HUES48 (cell line): ENCODE data around the gene FOXO3.

Experiments used
- H3K27ac ChIP-seq: one replicate; pipeline ENCODE4 v1.7.0; 2013; ENCODE audit warnings: low read depth, low read length, inconsistent platforms
- H3K27me3 ChIP-seq: 2 replicates; pipeline ENCODE4 v1.6.1; 2013; ENCODE audit warnings: mild to moderate bottlenecking, low read length; ENCODE audit not compliant: control insufficient read depth, insufficient read depth
- H3K36me3 ChIP-seq: 2 replicates; pipeline ENCODE4 v1.6.1; 2013; ENCODE audit warnings: low read length; ENCODE audit not compliant: control insufficient read depth, insufficient read depth
- H3K4me1 ChIP-seq: 2 replicates; pipeline ENCODE4 v1.6.1; 2013; ENCODE audit warnings: mild to moderate bottlenecking, low read length; ENCODE audit not compliant: control insufficient read depth, insufficient read depth
- H3K4me3 ChIP-seq: 2 replicates; pipeline ENCODE4 v1.5.1; 2013; ENCODE audit warnings: mild to moderate bottlenecking, low read depth, low read length
- H3K9ac ChIP-seq: 2 replicates; pipeline ENCODE4 v1.6.1; 2013; ENCODE audit warnings: mild to moderate bottlenecking, low read depth, low read length, moderate library complexity
- H3K9me3 ChIP-seq: 2 replicates; pipeline ENCODE4 v1.6.1; 2013; ENCODE audit warnings: low read length; ENCODE audit not compliant: control insufficient read depth, insufficient read depth

The FOXO3 gene

DNA sequence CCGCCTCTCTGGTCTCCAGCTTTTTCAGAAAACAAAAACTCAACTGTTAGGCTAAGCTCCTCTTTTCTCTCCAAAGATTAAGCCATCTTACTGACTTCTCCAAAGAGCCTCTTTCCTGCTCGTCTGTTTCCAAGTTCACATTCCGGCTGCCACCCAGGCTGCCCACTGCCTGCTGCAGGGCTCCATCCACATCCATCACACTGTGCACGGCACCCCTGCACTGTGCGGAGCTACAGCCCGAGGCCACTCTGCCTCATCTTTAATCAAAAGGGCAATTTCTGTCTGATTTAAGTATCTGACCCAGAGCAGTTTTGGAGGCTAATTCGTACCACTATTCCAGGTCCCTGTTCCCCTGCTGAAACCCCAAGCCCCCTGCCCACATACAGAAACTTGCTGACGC, 145.9 kb downstream of the FOXO3 start:
- no peaks in the 10 kb centered on the region for H3K27me3 ChIP-seq
- no peak overlapping the region for H3K27ac ChIP-seq
- H3K36me3 ChIP-seq, result no peaks in the 10 kb centered on the region
- no peak overlapping the region for H3K9ac ChIP-seq
- no peak overlapping the region for H3K4me3 ChIP-seq
- H3K4me1 ChIP-seq, result 0 out of 2 replicates have a peak, but pooled peaks cover 2% of the 10 kb centered on the region
- H3K9me3 ChIP-seq, result peaks cover 15% of the 10 kb centered on the region

DNA sequence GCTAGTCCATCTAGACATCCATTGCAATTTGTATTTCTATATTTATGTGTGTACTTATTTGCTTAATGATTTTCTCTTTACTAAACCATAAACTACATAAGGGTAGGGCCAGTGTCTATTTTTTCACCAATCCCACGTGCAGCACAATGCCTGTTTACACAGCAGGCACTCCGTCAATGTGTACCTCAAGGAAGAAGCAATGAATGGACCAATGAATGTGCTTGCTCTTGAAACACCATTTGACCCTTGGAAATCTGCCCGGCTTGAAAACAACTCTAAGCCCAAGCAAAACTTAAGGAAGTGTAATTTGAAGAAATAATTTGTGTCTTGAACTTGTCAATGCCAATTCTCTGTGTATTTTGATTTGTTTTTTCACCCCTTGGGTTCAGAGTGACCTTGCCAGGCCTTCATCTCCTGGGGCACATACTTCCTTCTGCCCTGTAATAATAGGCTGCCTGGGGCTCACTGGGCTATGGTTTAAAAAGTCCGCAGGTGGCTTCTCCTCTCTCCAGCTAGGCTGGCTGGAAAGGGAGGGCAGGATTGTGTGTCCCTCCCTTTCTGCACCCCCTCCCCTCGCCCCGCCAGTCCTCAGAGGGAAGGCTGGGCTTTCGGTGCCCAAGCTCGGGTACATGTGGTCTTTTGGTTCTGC, 146.7 kb downstream of the FOXO3 start:
- H3K9ac ChIP-seq, result no peak overlapping the region
- H3K36me3 ChIP-seq, result no peaks in the 10 kb centered on the region
- peaks cover 7% of the 10 kb centered on the region; the same call in 1 of the 2 replicates for H3K9me3 ChIP-seq
- no peak overlapping the region for H3K4me3 ChIP-seq
- no peaks in the 10 kb centered on the region for H3K27me3 ChIP-seq
- H3K4me1 ChIP-seq, result 0 out of 2 replicates have a peak, but pooled peaks cover 2% of the 10 kb centered on the region
- no peak overlapping the region for H3K27ac ChIP-seq

DNA sequence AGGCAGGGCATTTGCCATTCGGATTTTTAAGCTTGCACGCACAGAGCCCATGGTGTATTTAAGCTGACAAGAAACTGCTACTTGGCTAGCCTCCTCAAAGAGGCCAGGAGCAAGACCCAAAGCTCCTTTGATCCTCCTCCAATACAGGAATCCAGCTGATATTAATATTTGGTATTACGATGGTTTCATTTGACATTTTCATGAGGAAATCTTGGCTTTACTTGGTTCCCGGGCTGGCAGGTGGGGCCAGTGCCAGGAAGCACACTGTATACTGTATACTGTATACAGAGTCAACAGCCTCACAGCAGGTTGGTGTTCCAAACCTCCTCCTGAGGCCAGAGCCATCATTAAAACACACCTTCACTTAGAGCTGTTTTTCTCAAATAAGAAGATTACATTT, 149.3 kb downstream of the FOXO3 start:
- H3K4me3 ChIP-seq, result no peak overlapping the region
- H3K9me3 ChIP-seq, result no peaks in the 10 kb centered on the region
- H3K27me3 ChIP-seq, result no peaks in the 10 kb centered on the region
- 0 out of 2 replicates have a peak, but pooled peaks cover under 1% of the 10 kb centered on the region for H3K4me1 ChIP-seq
- H3K36me3 ChIP-seq, result no peaks in the 10 kb centered on the region
- no peak overlapping the region for H3K9ac ChIP-seq
- H3K27ac ChIP-seq, result no peak overlapping the region

DNA sequence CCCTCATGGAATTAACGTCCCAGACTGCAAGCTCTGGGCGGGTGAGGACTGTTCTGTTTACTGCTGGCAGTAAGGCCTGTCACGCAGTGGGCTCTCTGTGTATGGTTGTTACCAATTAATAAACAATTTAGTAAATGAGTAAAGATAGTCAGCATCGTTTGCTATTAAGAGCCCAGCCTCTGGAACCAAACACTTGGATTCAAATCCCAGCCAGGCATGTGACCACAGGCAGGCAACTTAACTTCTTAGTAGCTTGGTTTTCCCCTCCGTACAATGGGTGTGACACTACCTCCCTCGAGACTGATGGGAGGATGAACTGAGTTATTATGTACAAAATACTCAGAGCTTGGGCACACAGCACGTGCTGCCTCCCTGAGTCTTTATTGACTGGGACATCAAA, 149.8 kb downstream of the FOXO3 start:
- no peaks in the 10 kb centered on the region for H3K27me3 ChIP-seq
- no peak overlapping the region for H3K4me3 ChIP-seq
- H3K36me3 ChIP-seq, result no peaks in the 10 kb centered on the region
- no peaks in the 10 kb centered on the region for H3K9me3 ChIP-seq
- no peak overlapping the region for H3K27ac ChIP-seq
- no peaks in the 10 kb centered on the region for H3K4me1 ChIP-seq
- no peak overlapping the region for H3K9ac ChIP-seq

DNA sequence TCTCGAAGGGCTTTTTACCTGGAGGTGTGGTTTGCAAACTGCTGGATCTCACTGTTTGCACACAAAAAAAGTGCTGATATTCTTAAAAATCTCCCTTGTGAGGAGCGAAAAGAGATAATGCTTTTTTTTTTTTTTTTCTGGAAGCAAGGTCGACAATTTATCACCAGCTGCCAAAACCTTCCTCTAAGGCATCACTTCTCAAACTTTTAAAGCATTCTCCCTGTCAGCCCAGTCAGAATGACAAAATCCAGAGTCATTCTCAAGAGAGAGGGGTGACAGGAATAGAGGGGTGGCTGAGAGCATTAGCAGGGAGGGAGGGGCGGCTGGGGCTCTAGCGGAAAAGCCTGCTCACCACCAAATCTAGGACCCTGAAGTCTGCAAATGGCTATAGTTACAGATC, 150.4 kb downstream of the FOXO3 start:
- Histone ChIP-seq H3K4me3 (no peak overlapping the region), H3K9me3 (no peaks in the 10 kb centered on the region), H3K4me1 (no peaks in the 10 kb centered on the region), H3K36me3 (no peaks in the 10 kb centered on the region), H3K27me3 (no peaks in the 10 kb centered on the region), H3K27ac (no peak overlapping the region), H3K9ac (no peak overlapping the region)

DNA sequence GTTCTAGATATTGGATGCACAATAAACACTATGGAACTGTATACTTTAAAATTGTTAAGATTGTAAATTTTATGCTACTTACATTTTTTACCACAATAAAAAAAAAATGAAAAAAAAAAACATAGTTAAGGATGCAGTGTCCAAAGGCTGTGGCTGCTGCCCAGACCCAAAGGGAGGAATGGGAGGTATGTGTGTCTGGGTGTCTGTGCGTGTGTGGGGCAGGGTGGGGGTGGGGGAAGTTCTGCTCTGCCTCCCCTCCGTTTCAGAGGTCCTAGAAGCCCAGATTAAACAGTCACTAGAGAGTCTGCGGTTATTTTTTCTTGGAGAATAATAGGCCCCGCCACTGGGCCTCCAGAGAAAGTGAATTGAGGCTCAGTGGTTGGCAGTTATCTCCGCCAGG, 151.1 kb downstream of the FOXO3 start:
- H3K27me3 ChIP-seq, result no peaks in the 10 kb centered on the region
- H3K36me3 ChIP-seq, result no peaks in the 10 kb centered on the region
- H3K9me3 ChIP-seq, result no peaks in the 10 kb centered on the region
- H3K4me1 ChIP-seq, result no peaks in the 10 kb centered on the region
- no peak overlapping the region for H3K27ac ChIP-seq
- no peak overlapping the region for H3K4me3 ChIP-seq
- H3K9ac ChIP-seq, result no peak overlapping the region

DNA sequence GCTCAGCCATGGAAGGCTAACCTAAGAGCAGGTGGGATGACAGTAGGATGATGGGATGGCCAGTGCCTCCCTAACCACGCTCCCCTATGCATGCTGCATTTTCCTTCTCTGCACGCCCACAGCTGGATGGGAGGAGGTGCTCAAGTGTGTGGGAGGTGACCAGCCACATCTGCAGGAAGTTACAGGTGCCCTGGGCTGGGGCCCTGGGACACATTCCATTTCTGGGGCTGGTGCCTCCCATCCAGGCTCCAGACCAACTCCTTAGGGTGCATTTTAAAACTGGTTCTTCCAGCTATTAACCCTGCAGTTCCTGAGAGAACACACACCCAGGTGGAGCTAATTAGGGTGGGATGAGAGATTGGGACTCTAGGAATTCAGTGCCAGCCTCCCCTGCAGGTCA, 152.2 kb downstream of the FOXO3 start:
- Histone ChIP-seq H3K27me3 (no peaks in the 10 kb centered on the region), H3K36me3 (no peaks in the 10 kb centered on the region), H3K4me1 (no peaks in the 10 kb centered on the region), H3K4me3 (no peak overlapping the region), H3K9me3 (no peaks in the 10 kb centered on the region), H3K9ac (no peak overlapping the region), H3K27ac (no peak overlapping the region)

DNA sequence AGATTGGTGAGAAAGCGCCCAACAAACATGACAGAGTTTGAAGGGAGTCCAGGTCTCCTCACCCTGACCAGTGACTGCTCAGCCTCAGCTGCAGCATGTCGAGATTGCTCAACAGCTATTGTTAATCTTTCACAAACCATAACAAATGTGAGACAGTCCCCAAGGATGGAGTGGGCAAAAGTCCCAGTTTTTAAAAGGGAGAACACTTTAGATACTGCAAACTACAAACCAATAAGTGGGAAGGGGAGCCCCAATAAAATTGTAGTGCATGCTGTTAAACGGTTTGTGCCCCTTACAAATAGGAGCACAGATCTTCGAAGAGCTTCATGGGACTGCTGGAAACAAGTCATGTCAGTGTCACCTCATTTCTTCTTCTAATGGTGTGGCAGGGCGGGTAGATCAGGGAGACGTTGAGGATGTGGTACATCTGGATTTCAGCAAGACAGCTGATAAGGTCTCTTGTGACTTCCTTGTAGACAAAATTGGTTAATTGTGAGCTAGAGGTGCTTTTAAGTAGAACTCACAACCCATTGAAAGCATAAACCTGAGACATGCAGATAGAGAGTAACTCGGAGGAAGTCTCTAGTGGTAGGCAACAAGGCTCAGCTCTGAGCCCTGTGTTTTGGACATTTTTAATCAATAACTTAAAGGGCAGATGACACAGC, 153.5 kb downstream of the FOXO3 start:
- Histone ChIP-seq H3K4me3 (no peak overlapping the region), H3K9ac (no peak overlapping the region), H3K27me3 (no peaks in the 10 kb centered on the region), H3K36me3 (no peaks in the 10 kb centered on the region), H3K27ac (no peak overlapping the region), H3K4me1 (no peaks in the 10 kb centered on the region), H3K9me3 (no peaks in the 10 kb centered on the region)

DNA sequence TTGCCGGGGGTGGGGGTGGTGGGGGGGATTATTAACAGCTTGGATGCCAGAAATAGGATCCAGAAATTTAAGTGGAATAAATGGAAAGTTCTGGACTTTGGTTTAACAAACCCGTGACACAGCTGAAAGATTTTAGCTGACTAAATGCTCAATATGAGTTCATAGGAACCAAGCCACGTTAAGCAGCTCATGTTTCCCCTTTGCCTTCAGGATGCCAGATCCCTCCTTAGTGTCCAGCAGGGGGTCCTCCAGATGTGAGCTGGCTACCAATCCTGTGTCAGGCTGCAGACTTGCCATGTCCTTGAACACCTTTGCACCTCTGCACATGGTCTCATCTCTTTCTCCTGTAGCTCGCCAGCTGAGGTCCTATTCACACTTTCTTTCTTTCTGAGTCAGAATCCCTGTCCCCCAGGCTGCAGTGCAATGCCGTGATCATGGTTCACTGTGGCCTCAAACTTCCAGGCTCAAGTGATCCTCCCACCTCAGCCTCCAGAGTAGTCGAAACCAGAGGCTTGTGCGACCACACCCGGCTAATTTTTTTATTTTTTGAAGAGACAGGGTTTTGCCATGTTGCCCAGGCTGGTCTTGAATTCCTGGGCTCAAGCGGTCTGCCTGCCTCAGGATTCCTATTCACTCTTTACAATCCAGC, 154.2 kb downstream of the FOXO3 start:
- Histone ChIP-seq H3K27ac (no peak overlapping the region), H3K4me1 (no peaks in the 10 kb centered on the region), H3K9ac (no peak overlapping the region), H3K9me3 (no peaks in the 10 kb centered on the region), H3K27me3 (no peaks in the 10 kb centered on the region), H3K4me3 (no peak overlapping the region), H3K36me3 (no peaks in the 10 kb centered on the region)

DNA sequence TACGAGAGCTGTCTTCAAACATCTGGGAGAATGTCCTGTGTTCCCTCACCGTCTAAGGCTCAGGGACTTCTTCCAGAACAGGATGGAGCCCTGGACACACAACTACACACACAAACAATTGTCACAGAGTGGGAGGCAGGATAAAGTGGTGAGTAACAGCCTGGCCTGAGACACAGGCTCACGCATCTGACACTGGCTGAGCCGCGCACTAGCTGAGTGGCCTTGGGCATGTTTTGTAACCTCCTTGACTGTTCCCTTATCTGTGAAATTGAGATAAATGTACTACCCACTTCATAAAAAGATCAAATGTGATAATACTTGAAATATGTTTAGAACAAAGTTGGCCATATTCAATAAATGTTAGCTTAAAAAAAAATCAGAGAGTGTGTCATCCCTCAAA, 155.1 kb downstream of the FOXO3 start:
- H3K27me3 ChIP-seq, result no peaks in the 10 kb centered on the region
- H3K9ac ChIP-seq, result no peak overlapping the region
- H3K4me3 ChIP-seq, result no peak overlapping the region
- H3K36me3 ChIP-seq, result no peaks in the 10 kb centered on the region
- H3K27ac ChIP-seq, result no peak overlapping the region
- peaks cover under 1% of the 10 kb centered on the region; the same call in 1 of the 2 replicates for H3K4me1 ChIP-seq
- H3K9me3 ChIP-seq, result no peaks in the 10 kb centered on the region
